Pancreas (tissue), 10 donors: Measurements from ENCODE around the gene OPCML. TPM values are rescaled to one million over a fixed set of nuclear protein-coding genes. Genes with fewer than 3 reads are reported as not detected.

Source experiments
- ATAC-seq, 4 donors: fragments of 200-7000 bp; cut with Tn5 transposase; one replicate each; pipeline versions ENCODE4 v1.8.0 to v1.9.1; 2020; ENCODE audit warnings: mild to moderate bottlenecking in 4 of 4, moderate library complexity in 4 of 4
- DNase-seq, 6 donors: peaks; one replicate each; pipeline ENCODE4 v3.0.0-alpha.2; 2020
- FAIRE-seq: peaks from 2 replicates; lab custom pipeline; 2012; peaks lifted over from hg19 to GRCh38; lab: Jason Lieb, UNC
- H3K27ac ChIP-seq, 4 donors: fragments of 200-600 bp; sonication (generic); 1 replicate in 3 of 4; 2 replicates in 1 of 4; pipeline versions ENCODE4 v1.5.0 to v1.8.0; 2020
- H3K27me3 ChIP-seq, 4 donors: fragments of 200-600 bp; one replicate each; pipeline ENCODE4 v1.8.0; 2021
- H3K36me3 ChIP-seq, 3 donors: fragments of 200-600 bp; sonication (generic) in 1 of 3; one replicate each; pipeline versions ENCODE4 v1.5.0 to v1.8.0; 2020 to 2021
- H3K4me1 ChIP-seq, 3 donors: fragments of 200-600 bp; one replicate each; pipeline ENCODE4 v1.8.0; 2021
- H3K4me3 ChIP-seq, 4 donors: fragments of 200-600 bp; sonication (generic) in 2 of 4; one replicate each; pipeline versions ENCODE4 v1.5.0 to v1.8.0; 2020 to 2021
- H3K9me3 ChIP-seq, 4 donors: fragments of 200-600 bp; one replicate each; pipeline ENCODE4 v1.8.0; 2021
- CTCF ChIP-seq, 4 donors: fragments of 200-600 bp; sonication (generic) in 3 of 4; IDR thresholded peaks; one replicate each; pipeline versions ENCODE4 v1.5.0 to v1.8.0; 2021; ENCODE audit warnings: antibody characterized with exemption in 4 of 4
- WGBS, 2 donors: extraction: QIAGEN DNeasy Blood & Tissue Kit; methylation state at CpG; one replicate each; pipeline ENCODE4 v1.1.7; 2013; 5-methylcytosine and 5-hydroxymethylcytosine counted together
- intact Hi-C, 3 donors: fragments of 100-400 bp; cut with DNase I; formaldehyde crosslinking; loops; one replicate each; pipeline versions ENCODE4 v1.11.1 to v1.14.2; 2022
- polyA plus RNA-seq, 2 donors: library from polyadenylated mRNA; stranded (reverse); fragments of 200-250 nt; gene quantifications; one replicate each; pipeline ENCODE4 v1.2.3, GENCODE V29; 2013
- total RNA-seq, 6 donors: library from RNA; stranded (reverse); fragmentation: NEBNext Ultra II Directional in 4 of 6; extraction: Animal tissue kit (Norgen Biotek cat#: 25700) in 4 of 6; gene quantifications; one replicate each; pipeline versions ENCODE4 v1.2.1 to v1.2.4, GENCODE V29; 2021 to 2023
- donor health status: healthy with polysubstance abuse.
- donor health status: DM: no; HTN: no; CAD: no; lungs with moderate emphysema.
- donor health status: DM: no; HTN: no; CAD: no.
- donor health status: control.
- donor health status: control.
- donor health status: Bipolar disorder and iron deficiency.
- donor health status: DM: yes; HTN: yes; CAD: no.
- donor health status: DM: no; HTN: no; CAD: no.
- donor health status: DM: no; HTN: no; CAD: no.
- donor health status: DM: yes; HTN: yes; CAD: no.

Gene OPCML
- total and polyA plus RNA-seq, 8 donors, result 0.05 to 0.31 (median 0.19) TPM

DNA sequence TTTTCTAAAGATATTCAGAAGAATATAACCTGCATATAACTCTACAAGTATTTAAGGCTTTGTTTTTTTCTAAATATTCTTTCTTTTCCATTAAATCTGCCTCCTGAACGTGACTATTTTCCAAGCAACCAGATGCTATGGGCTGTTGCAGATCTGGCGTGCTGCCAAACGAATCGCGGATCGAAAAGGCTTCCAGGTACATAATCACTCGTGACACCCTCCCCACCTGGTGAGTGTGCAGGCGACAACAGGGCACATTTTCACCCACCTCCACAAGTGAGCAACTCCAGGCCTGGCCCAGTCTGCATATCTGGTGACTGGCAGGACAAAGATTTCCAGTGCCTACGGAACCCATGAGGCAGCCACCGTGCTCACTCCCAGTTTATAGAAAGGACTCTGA is 660.1 kb downstream of the OPCML start:
- TF ChIP-seq CTCF (IDR thresholded peaks at IDR 0.05), result no peak
- DNase-seq (peak in 1 of 6 donors; percentile 27), FAIRE-seq (no peak), ATAC-seq (no peak)
- H3K4me3 ChIP-seq, result no peak overlapping the region
- 41% methylated on average over 10 of the region's 10 CpGs for WGBS, 2 donors
- no peak overlapping the region for H3K27ac ChIP-seq
- intact Hi-C loops, result no loop called here
- no peaks in the 10 kb centered on the region for H3K9me3 ChIP-seq
- no peaks in the 10 kb centered on the region for H3K4me1 ChIP-seq
- H3K36me3 ChIP-seq, result no peaks in the 10 kb centered on the region
- H3K27me3 ChIP-seq, result peaks cover 0 to 6% (median 2%) of the 10 kb centered on the region in 4 donors

DNA sequence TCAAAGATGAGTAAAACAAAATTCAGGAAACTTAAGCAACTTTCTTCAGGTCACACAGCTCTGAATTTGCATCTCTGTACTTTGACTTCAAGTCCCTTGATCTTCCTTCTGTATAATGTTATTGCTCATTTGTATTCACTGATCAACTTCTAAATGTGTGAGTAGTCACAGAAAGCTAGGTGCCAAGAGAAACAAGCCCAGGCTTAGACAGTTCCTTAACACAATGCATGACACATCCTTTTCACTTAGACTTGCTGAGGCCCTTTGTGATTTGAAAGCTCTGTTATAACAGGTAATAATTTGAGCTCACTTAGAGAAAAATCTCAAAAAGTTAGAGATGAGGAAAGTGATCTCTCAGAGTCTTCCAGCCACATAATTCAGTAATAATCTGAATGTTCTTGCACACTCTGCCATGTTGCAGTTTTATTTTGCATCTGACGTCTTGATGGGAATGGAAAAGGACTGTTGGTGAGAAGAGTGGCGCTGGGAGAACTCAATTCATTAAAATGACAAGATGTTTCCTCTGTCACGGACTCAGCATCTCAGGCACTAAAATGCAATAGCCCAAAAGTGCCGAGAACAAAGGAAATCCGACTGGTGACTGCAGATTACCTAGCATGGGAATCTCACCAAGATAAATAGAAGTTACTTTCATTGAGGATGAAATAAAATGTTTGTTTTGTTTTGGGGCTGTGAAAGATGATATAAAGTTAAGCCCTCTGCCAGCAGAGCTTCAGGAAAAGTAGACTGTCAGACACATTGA is 665.3 kb downstream of the OPCML start:
- no peaks in the 10 kb centered on the region for H3K9me3 ChIP-seq
- 49 to 50% methylated on average over 5 of the region's 5 CpGs for WGBS, 2 donors
- H3K27ac ChIP-seq, result no peak overlapping the region
- H3K36me3 ChIP-seq, result no peaks in the 10 kb centered on the region
- peaks cover 0 to 4% (median 0%) of the 10 kb centered on the region in 4 donors for H3K27me3 ChIP-seq
- ATAC-seq, result no peak
- no peaks in the 10 kb centered on the region for H3K4me1 ChIP-seq
- H3K4me3 ChIP-seq, result no peak overlapping the region
- intact Hi-C loops, result no loop called here
- no peak for FAIRE-seq
- DNase-seq, result no peak
- no peak for TF ChIP-seq CTCF (IDR thresholded peaks at IDR 0.05)

DNA sequence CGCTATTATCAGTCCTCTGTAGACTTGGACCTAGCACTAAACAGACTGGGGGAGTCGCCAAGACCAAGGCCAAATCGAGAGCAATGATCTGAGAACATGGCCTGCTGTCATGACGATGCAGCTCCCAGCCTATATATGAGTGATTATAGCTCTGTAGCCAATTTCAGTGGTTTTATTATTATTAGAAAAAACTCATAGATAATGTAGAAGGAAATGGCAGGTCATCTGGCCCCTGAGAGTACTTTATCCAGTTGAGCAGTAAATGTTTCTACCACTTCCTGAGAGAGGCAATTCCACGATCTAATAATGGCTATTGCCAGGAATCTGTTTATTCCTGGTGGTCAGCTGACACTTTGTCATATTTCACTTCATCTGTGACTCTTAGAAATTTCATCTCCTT is 666.7 kb downstream of the OPCML start:
- no peaks in the 10 kb centered on the region for H3K36me3 ChIP-seq

DNA sequence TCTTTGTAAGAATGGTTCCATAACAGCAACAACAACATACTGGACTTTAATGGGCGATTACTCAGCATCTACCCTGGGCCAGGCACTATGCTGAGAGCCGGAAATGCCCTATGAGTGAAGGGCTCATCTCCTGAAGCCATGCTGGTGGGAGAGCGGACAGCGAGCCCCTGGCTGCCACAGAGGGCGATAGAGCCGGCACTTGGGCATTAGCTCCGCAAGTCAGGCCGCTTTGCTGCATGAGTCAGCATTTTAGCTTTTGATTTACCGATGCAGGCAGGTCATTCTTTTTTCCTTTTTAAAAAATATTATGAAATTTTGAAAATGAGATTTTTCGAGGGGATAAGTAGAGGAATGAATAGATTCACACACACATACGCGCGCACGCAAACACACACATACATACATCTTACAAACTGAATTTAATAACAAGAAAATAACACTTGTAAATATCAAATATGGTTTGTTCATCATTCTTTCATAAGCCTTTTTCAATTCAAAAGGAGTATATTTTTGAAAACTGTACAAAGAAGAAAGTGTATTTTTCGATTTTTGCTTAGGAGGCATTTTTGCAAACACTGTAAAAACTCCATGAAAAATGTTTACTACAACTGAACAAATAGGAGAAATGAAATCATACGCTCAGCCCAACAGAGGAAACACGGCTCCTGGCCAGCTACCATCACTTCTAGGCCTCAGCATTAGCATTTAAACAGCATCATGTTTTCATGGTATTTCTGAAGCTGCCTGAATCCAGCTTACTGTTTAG is 667.3 kb downstream of the OPCML start:
- Histone ChIP-seq H3K27ac (no peak overlapping the region), H3K4me1 (no peaks in the 10 kb centered on the region), H3K27me3 (peaks cover 0 to 4% (median 0%) of the 10 kb centered on the region in 4 donors), H3K9me3 (no peaks in the 10 kb centered on the region), H3K4me3 (no peak overlapping the region), H3K36me3 (no peaks in the 10 kb centered on the region)
- WGBS, 2 donors, result 79 to 88% methylated on average over 17 of the region's 17 CpGs
- no peak for FAIRE-seq
- no peak for TF ChIP-seq CTCF (IDR thresholded peaks at IDR 0.05)
- no peak for DNase-seq
- ATAC-seq, result no peak
- intact Hi-C loops, result no loop called here

More for the DNA sequence above, 666.7 kb downstream of the OPCML start:
- Histone ChIP-seq H3K27me3 (peaks cover 0 to 4% (median 0%) of the 10 kb centered on the region in 4 donors), H3K27ac (no peak overlapping the region), H3K4me1 (no peaks in the 10 kb centered on the region), H3K9me3 (no peaks in the 10 kb centered on the region), H3K4me3 (no peak overlapping the region)
- WGBS, 2 donors, result 54 to 72% methylated on average over 5 of the region's 5 CpGs
- no peak for DNase-seq
- ATAC-seq, result no peak
- FAIRE-seq, result no peak
- intact Hi-C loops, result no loop called here
- no peak for TF ChIP-seq CTCF (IDR thresholded peaks at IDR 0.05)
